Suprapubic skin (tissue), 4 donors: ENCODE data around the gene SLC12A3.

ENCODE experiments used
- CTCF ChIP-seq, 2 donors: fragments of 200-600 bp in 1 of 2; fragments of 450-650 bp in 1 of 2; sonication (generic) in 1 of 2; IDR thresholded peaks; one replicate each; pipeline ENCODE4 v1.5.1; 2016 to 2019; ENCODE audit warnings: antibody characterized with exemption in 2 of 2, mild to moderate bottlenecking in 1 of 2, moderate library complexity in 1 of 2
- EP300 ChIP-seq: sonication (generic); formaldehyde crosslinking; IDR thresholded peaks from one replicate; pipeline ENCODE4 v1.6.1; 2017; ENCODE audit warnings: antibody characterized with exemption
- POLR2A ChIP-seq, 2 donors: fragments of 450-650 bp; IDR thresholded peaks; one replicate each; pipeline ENCODE4 v1.6.1; 2017; ENCODE audit warnings: antibody characterized with exemption in 2 of 2, mild to moderate bottlenecking in 2 of 2, moderate library complexity in 2 of 2
- POLR2AphosphoS5 ChIP-seq, 3 donors: sonication (generic); formaldehyde crosslinking; IDR thresholded peaks; one replicate each; pipeline ENCODE4 v1.6.1; 2017; ENCODE audit warnings: antibody characterized with exemption in 3 of 3

DNA sequence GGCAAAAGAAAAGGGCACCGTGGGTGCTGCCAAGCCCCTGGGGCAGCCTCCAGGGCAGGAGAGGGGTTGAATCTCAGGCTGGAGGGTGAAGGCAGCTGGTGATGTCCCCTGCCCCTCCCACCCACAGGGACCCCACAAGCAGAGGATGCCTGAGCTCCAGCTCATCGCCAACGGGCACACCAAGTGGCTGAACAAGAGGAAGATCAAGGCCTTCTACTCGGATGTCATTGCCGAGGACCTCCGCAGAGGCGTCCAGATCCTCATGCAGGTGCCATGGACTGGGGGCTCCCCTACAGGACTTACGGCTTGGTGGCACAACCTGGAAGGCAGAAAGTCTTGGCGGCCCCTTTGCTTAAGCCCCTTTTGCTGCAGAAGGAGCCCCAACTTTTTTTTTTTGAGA lies 21.8 kb downstream of the SLC12A3 start:
- TF ChIP-seq POLR2A (IDR thresholded peaks at IDR 0.05) (no peak), POLR2AphosphoS5 (IDR thresholded peaks at IDR 0.05) (no peak), CTCF (IDR thresholded peaks at IDR 0.05) (no peak), EP300 (no peak)
